Endothelial cell of umbilical vein (primary cell): ENCODE results near the gene KRTAP10-12. TPM values are rescaled to one million over a fixed set of nuclear protein-coding genes. Genes with fewer than 3 reads are reported as not detected.

Source experiments
- BruUV-seq: library from RNA; stranded (reverse); fragments of 400-500 nt; replicated peaks from 2 replicates; lab custom pipeline; 2021; lab: Mats Ljungman, UMichigan
- CTCF ChIA-PET: fragments of 300-600, 350-600 bp; sonication (Branson Sonifier 250); formaldehyde crosslinking; loops from one replicate; lab custom pipeline; 2021; ENCODE audit warnings: antibody characterized with exemption, inconsistent platforms; lab: Charles Lee
- POLR2A ChIA-PET: fragments of 300-600, 350-600 bp; sonication (Branson Sonifier 250); formaldehyde crosslinking; loops from one replicate; lab custom pipeline; 2021; ENCODE audit warnings: antibody characterized with exemption, inconsistent platforms; lab: Charles Lee
- DNase-seq: peaks from one replicate; pipeline ENCODE4 v3.0.0-alpha.2; 2011; ENCODE audit warnings: low read depth, low spot score
- FAIRE-seq: peaks from 2 replicates; lab custom pipeline; 2011; peaks lifted over from hg19 to GRCh38; lab: Jason Lieb, UNC
- H2AFZ ChIP-seq: 2 replicates; pipeline ENCODE4 v1.6.0; 2012; ENCODE audit warnings: low read depth, low read length, control low read depth, inconsistent platforms
- H3K27ac ChIP-seq: 2 replicates; pipeline ENCODE4 v1.5.1; 2011; ENCODE audit warnings: low read depth, mild to moderate bottlenecking, control low read depth, low read length, moderate library complexity; ENCODE audit not compliant: insufficient read depth
- H3K27me3 ChIP-seq, 2 experiments: 2 replicates each; pipeline versions ENCODE4 v1.6.0 to v1.6.1; 2011; ENCODE audit warnings: low read length in 2 of 2, mixed read lengths in 1 of 2; ENCODE audit not compliant: control insufficient read depth in 2 of 2, insufficient read depth in 2 of 2
- H3K36me3 ChIP-seq, 2 experiments: 2 replicates in 1 of 2; 3 replicates in 1 of 2; pipeline ENCODE4 v1.5.1; 2011; ENCODE audit warnings: low read length in 2 of 2, mild to moderate bottlenecking in 1 of 2, moderate library complexity in 1 of 2; ENCODE audit not compliant: control insufficient read depth in 2 of 2, insufficient read depth in 2 of 2; ENCODE audit errors: extremely low read depth in 1 of 2
- H3K4me1 ChIP-seq: 3 replicates; pipeline ENCODE4 v1.5.1; 2011; ENCODE audit warnings: mild to moderate bottlenecking, low read length; ENCODE audit not compliant: control insufficient read depth, insufficient read depth; ENCODE audit errors: extremely low read depth
- H3K4me2 ChIP-seq: 2 replicates; pipeline ENCODE4 v1.6.1; 2011; ENCODE audit warnings: low read length, control low read depth, mixed read lengths; ENCODE audit not compliant: insufficient read depth
- H3K4me3 ChIP-seq, 3 experiments: fragments of 200-600 bp in 1 of 3; sonication (generic), shearing (Covaris generic) in 1 of 3; replicated peaks in 1 of 3; 2 replicates each; pipeline ENCODE4 v1.5.1; 2011 to 2016; ENCODE audit warnings: control low read depth in 3 of 3, low read length in 3 of 3, mild to moderate bottlenecking in 2 of 3, inconsistent platforms in 1 of 3, low read depth in 1 of 3, moderate library complexity in 1 of 3; ENCODE audit not compliant: insufficient read depth in 1 of 3
- H3K79me2 ChIP-seq: 2 replicates; pipeline ENCODE4 v1.6.0; 2012; ENCODE audit warnings: low read length, inconsistent platforms; ENCODE audit not compliant: control insufficient read depth, insufficient read depth
- H3K9ac ChIP-seq: replicated peaks from 2 replicates; pipeline ENCODE3; 2011; ENCODE audit warnings: low read length, control low read depth; ENCODE audit not compliant: insufficient read depth; ENCODE audit errors: extremely low read depth
- H3K9me1 ChIP-seq: replicated peaks from 3 replicates; pipeline ENCODE4 v1.6.0; 2011; ENCODE audit warnings: mild to moderate bottlenecking, low read length; ENCODE audit not compliant: control insufficient read depth, insufficient read depth; ENCODE audit errors: extremely low read depth
- H3K9me3 ChIP-seq: replicated peaks from 2 replicates; pipeline ENCODE4 v1.5.1; 2012; ENCODE audit warnings: low read length, inconsistent platforms; ENCODE audit not compliant: control insufficient read depth, insufficient read depth
- H4K20me1 ChIP-seq: replicated peaks from 2 replicates; pipeline ENCODE3; 2011; ENCODE audit warnings: mild to moderate bottlenecking, low read length; ENCODE audit not compliant: control insufficient read depth, insufficient read depth; ENCODE audit errors: extremely low read depth
- EZH2 ChIP-seq: IDR thresholded peaks from 2 replicates; pipeline ENCODE4 v1.6.1; 2012; ENCODE audit warnings: borderline replicate concordance, low read depth, mild to moderate bottlenecking, moderate library complexity, low read length, inconsistent platforms; ENCODE audit not compliant: severe bottlenecking
- JUN ChIP-seq: IDR thresholded peaks from 2 replicates; pipeline ENCODE4 v1.6.1; 2011; ENCODE audit warnings: borderline replicate concordance, low read depth; ENCODE audit not compliant: insufficient read length, insufficient read depth
- dilution Hi-C: fragments of 300-500 bp; cut with MboI; formaldehyde crosslinking; loops from one replicate; pipeline ENCODE4 v1.15.0; 2019; ENCODE audit warnings: low sequenced_read_pairs; ENCODE audit not compliant: extremely low pct_ligation_motif_present
- intact Hi-C: fragments of 100-400 bp; cut with micrococcal nuclease; formaldehyde crosslinking; loops from one replicate; pipeline ENCODE4 v1.10.0; 2022
- polyA plus RNA-seq, 4 experiments: library from polyadenylated mRNA; depleted of rRNA in 3 of 4; stranded (reverse) in 3 of 4; unstranded in 1 of 4; fragments of >200 nt; gene quantifications; 2 replicates each; pipeline versions ENCODE4 v1.2.1 to v1.2.3, GENCODE V29; 2011 to 2012; ENCODE audit warnings: missing spikeins in 1 of 4
- total RNA-seq: library from RNA; stranded (reverse); gene quantifications from 2 replicates; pipeline ENCODE4 v1.2.3, GENCODE V29; 2021
- TF ChIP-seq, protein P1 (sequence below), 2 donors: IDR thresholded peaks; 1 replicate in 1 of 2; 2 replicates in 1 of 2; pipeline ENCODE4 v1.5.1; 2011; ENCODE audit warnings: low read length in 2 of 2, mild to moderate bottlenecking in 2 of 2, moderate library complexity in 2 of 2, control low read depth in 1 of 2, inconsistent platforms in 1 of 2, low read depth in 1 of 2; ENCODE audit not compliant: insufficient read depth in 1 of 2; ENCODE audit errors: extremely low read depth in 1 of 2

The KRTAP10-12 gene
- total and polyA plus RNA-seq, 2 donors (not counting 3 experiments of a cell fraction or from before 2014, with no cell fraction given), result not detected

- FAIRE-seq, result no peak
- dilution Hi-C loops, result no loop called here
Observed at GRCh38 chr21:44704636-44705001, 7.6 kb downstream of the KRTAP10-12 start.

GRCh38 chr21:44706026-44706705, 9.2 kb downstream of the KRTAP10-12 start:
- Histone ChIP-seq H3K4me2 (no peak overlapping the region), H3K4me1 (peaks cover 5% of the 10 kb centered on the region), H3K27me3 (peaks cover 69 to 70% of the 10 kb centered on the region in 2 experiments), H3K4me3 (no peak overlapping the region), H3K9ac (no peak overlapping the region), H3K27ac (no peak overlapping the region), H3K79me2 (no peaks in the 10 kb centered on the region), H2AFZ (no peak overlapping the region), H3K36me3 (no peaks in the 10 kb centered on the region), H3K9me1 (no peaks in the 10 kb centered on the region), H4K20me1 (no peaks in the 10 kb centered on the region), H3K9me3 (no peaks in the 10 kb centered on the region)
- CTCF ChIA-PET, result interaction anchor here (1.1 kb wide), 1 partner anchor 87 kb away, joined by 3 read pairs; no protein-coding TSS in a partner anchor
- no TSS peak for BruUV-seq
- POLR2A ChIA-PET, result no interaction called here
- no peak for DNase-seq
- dilution Hi-C loops, result no loop called here
- no peak for FAIRE-seq
- TF ChIP-seq, protein P1, sequence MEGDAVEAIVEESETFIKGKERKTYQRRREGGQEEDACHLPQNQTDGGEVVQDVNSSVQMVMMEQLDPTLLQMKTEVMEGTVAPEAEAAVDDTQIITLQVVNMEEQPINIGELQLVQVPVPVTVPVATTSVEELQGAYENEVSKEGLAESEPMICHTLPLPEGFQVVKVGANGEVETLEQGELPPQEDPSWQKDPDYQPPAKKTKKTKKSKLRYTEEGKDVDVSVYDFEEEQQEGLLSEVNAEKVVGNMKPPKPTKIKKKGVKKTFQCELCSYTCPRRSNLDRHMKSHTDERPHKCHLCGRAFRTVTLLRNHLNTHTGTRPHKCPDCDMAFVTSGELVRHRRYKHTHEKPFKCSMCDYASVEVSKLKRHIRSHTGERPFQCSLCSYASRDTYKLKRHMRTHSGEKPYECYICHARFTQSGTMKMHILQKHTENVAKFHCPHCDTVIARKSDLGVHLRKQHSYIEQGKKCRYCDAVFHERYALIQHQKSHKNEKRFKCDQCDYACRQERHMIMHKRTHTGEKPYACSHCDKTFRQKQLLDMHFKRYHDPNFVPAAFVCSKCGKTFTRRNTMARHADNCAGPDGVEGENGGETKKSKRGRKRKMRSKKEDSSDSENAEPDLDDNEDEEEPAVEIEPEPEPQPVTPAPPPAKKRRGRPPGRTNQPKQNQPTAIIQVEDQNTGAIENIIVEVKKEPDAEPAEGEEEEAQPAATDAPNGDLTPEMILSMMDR (IDR thresholded peaks at IDR 0.05; ENCODE audit: extremely low read depth in 1 of 2, insufficient read depth in 1 of 2, low read depth in 1 of 2, low read length in 2 of 2), result no peak
- TF ChIP-seq EZH2, result peak; percentile 35
- intact Hi-C loops, result no loop called here

More at GRCh38 chr21:44704636-44705001, 7.6 kb downstream of the KRTAP10-12 start:
- no peaks in the 10 kb centered on the region for H3K9me3 ChIP-seq
- no peak overlapping the region for H3K4me3 ChIP-seq
- no peaks in the 10 kb centered on the region for H4K20me1 ChIP-seq
- CTCF ChIA-PET, result no interaction called here
- POLR2A ChIA-PET, result no interaction called here
- TF ChIP-seq JUN (no peak), EZH2 (peak; percentile 34)
- intact Hi-C loops, result no loop called here
- H3K27me3 ChIP-seq, result peaks cover 59 to 60% of the 10 kb centered on the region in 2 experiments
- H3K9ac ChIP-seq, result no peak overlapping the region
- no peak overlapping the region for H3K27ac ChIP-seq
- no peak for DNase-seq
- no peak overlapping the region for H2AFZ ChIP-seq
- peaks cover under 1% of the 10 kb centered on the region for H3K4me1 ChIP-seq
- H3K36me3 ChIP-seq, result no peaks in the 10 kb centered on the region
- H3K79me2 ChIP-seq, result no peaks in the 10 kb centered on the region
- H3K4me2 ChIP-seq, result no peak overlapping the region
- BruUV-seq, result no TSS peak
- H3K9me1 ChIP-seq, result no peaks in the 10 kb centered on the region
